H9 (cell line): Measurements from ENCODE around the gene SH3GL1. TPM values are rescaled to one million over a fixed set of nuclear protein-coding genes. Genes with fewer than 3 reads are reported as not detected.
A peak's percentile ranks its signal among the peaks of the same experiment; 100 is the strongest.

Experiments
- DNase-seq: peaks from one replicate; pipeline ENCODE4 v3.0.0-alpha.2; 2017
- H2AFZ ChIP-seq: one replicate; pipeline ENCODE4 v1.6.1; 2013; ENCODE audit warnings: mild to moderate bottlenecking, low read length, control low read depth, moderate library complexity
- H2AK5ac ChIP-seq: 2 replicates; pipeline ENCODE4 v1.6.1; 2013; ENCODE audit warnings: low read length, control low read depth, mixed read lengths; ENCODE audit not compliant: insufficient read length
- H2BK120ac ChIP-seq: one replicate; pipeline ENCODE4 v1.6.1; 2013; ENCODE audit warnings: low read depth, mild to moderate bottlenecking, low read length, control low read depth, inconsistent platforms; ENCODE audit not compliant: poor library complexity, severe bottlenecking
- H2BK12ac ChIP-seq: 2 replicates; pipeline ENCODE4 v1.6.1; 2013; ENCODE audit warnings: low read length, control low read depth, mixed read lengths, low read depth; ENCODE audit not compliant: insufficient read length
- H2BK15ac ChIP-seq: 2 replicates; pipeline ENCODE4 v1.6.1; 2013; ENCODE audit warnings: low read depth, low read length, control low read depth
- H2BK20ac ChIP-seq: one replicate; pipeline ENCODE4 v1.6.1; 2013; ENCODE audit warnings: low read depth, mild to moderate bottlenecking, low read length, control low read depth, inconsistent platforms; ENCODE audit not compliant: poor library complexity, severe bottlenecking
- H2BK5ac ChIP-seq: 2 replicates; pipeline ENCODE4 v1.6.1; 2013; ENCODE audit warnings: low read length, control low read depth, mixed read lengths; ENCODE audit not compliant: insufficient read length
- H3K14ac ChIP-seq: 2 replicates; pipeline ENCODE4 v1.6.1; 2013; ENCODE audit warnings: low read length, control low read depth; ENCODE audit not compliant: insufficient read depth
- H3K18ac ChIP-seq: 2 replicates; pipeline ENCODE4 v1.6.1; 2013; ENCODE audit warnings: low read depth, mild to moderate bottlenecking, mixed read lengths, low read length, control low read depth; ENCODE audit not compliant: insufficient read length
- H3K23ac ChIP-seq: 2 replicates; pipeline ENCODE4 v1.6.1; 2013; ENCODE audit warnings: low read length, control low read depth, mixed read lengths, low read depth; ENCODE audit not compliant: insufficient read length
- H3K23me2 ChIP-seq: 2 replicates; pipeline ENCODE4 v1.6.1; 2013; ENCODE audit warnings: low read depth, mild to moderate bottlenecking, mixed read lengths, low read length, control low read depth; ENCODE audit not compliant: insufficient read length, poor library complexity, severe bottlenecking
- H3K27ac ChIP-seq: 2 replicates; pipeline ENCODE4 v1.5.1; 2013; ENCODE audit warnings: low read length, control low read depth, mixed read lengths, low read depth; ENCODE audit not compliant: insufficient read length
- H3K27me3 ChIP-seq: 2 replicates; pipeline ENCODE4 v1.6.1; 2013; ENCODE audit warnings: low read length, control low read depth, inconsistent platforms; ENCODE audit not compliant: insufficient read depth
- H3K4ac ChIP-seq: 2 replicates; pipeline ENCODE4 v1.6.1; 2013; ENCODE audit warnings: low read depth, mild to moderate bottlenecking, control low read depth, inconsistent platforms, low read length, moderate library complexity
- H3K4me1 ChIP-seq: 2 replicates; pipeline ENCODE4 v1.6.1; 2013; ENCODE audit warnings: low read length, control low read depth, inconsistent platforms; ENCODE audit not compliant: insufficient read depth
- H3K4me2 ChIP-seq: 2 replicates; pipeline ENCODE4 v1.6.1; 2013; ENCODE audit warnings: low read length, control low read depth, mixed read lengths; ENCODE audit not compliant: insufficient read length, insufficient read depth
- H3K56ac ChIP-seq: 2 replicates; pipeline ENCODE4 v1.6.1; 2013; ENCODE audit warnings: low read depth, mild to moderate bottlenecking, mixed read lengths, low read length, control low read depth; ENCODE audit not compliant: insufficient read length
- H3K79me1 ChIP-seq: 2 replicates; pipeline ENCODE4 v1.6.1; 2013; ENCODE audit warnings: low read depth, mild to moderate bottlenecking, moderate library complexity, low read length, control low read depth, inconsistent platforms; ENCODE audit not compliant: insufficient read depth, poor library complexity, severe bottlenecking
- H3K79me2 ChIP-seq: 2 replicates; pipeline ENCODE4 v1.6.1; 2013; ENCODE audit warnings: low read length, control low read depth, inconsistent platforms; ENCODE audit not compliant: insufficient read depth
- H3K9ac ChIP-seq: 2 replicates; pipeline ENCODE4 v1.6.1; 2013; ENCODE audit warnings: low read length, control low read depth, mixed read lengths; ENCODE audit not compliant: insufficient read length; ENCODE audit errors: extremely low read depth
- H3K9me3 ChIP-seq: one replicate; pipeline ENCODE4 v1.6.1; 2013; ENCODE audit warnings: low read depth, low read length, inconsistent platforms; ENCODE audit not compliant: control insufficient read depth
- H3T11ph ChIP-seq: one replicate; pipeline ENCODE4 v1.6.1; 2013; ENCODE audit warnings: mild to moderate bottlenecking, low read length, control low read depth, inconsistent platforms
- H4K20me1 ChIP-seq: one replicate; pipeline ENCODE4 v1.6.1; 2013; ENCODE audit not compliant: control insufficient read depth, insufficient read length, insufficient read depth
- H4K5ac ChIP-seq: 2 replicates; pipeline ENCODE4 v1.6.1; 2013; ENCODE audit warnings: low read depth, mild to moderate bottlenecking, mixed read lengths, low read length, control low read depth; ENCODE audit not compliant: insufficient read length
- H4K8ac ChIP-seq: replicated peaks from 2 replicates; pipeline ENCODE4 v1.6.1; 2013; ENCODE audit warnings: low read length, control low read depth, mixed read lengths, low read depth; ENCODE audit not compliant: insufficient read length
- H4K91ac ChIP-seq: 2 replicates; pipeline ENCODE4 v1.6.1; 2013; ENCODE audit warnings: low read depth, mild to moderate bottlenecking, moderate library complexity, mixed read lengths, low read length, control low read depth; ENCODE audit not compliant: insufficient read length
- H3K27ac Mint-ChIP-seq, 3 experiments: 2 replicates in 2 of 3; 3 replicates in 1 of 3; pipeline ENCODE4 v1.8.0; 2020 to 2021; ENCODE audit warnings: mixed read lengths in 3 of 3, mild to moderate bottlenecking in 1 of 3, moderate library complexity in 1 of 3
- H3K27me3 Mint-ChIP-seq: 2 replicates; pipeline ENCODE4 v1.8.0; 2021; ENCODE audit warnings: low read depth, mild to moderate bottlenecking, moderate library complexity, mixed read lengths
- H3K36me3 Mint-ChIP-seq, 3 experiments: 2 replicates in 2 of 3; 3 replicates in 1 of 3; pipeline ENCODE4 v1.8.0; 2020 to 2021; ENCODE audit warnings: low read depth in 3 of 3, mixed read lengths in 3 of 3; ENCODE audit not compliant: insufficient read depth in 1 of 3
- H3K4me1 Mint-ChIP-seq, 2 experiments: 2 replicates each; pipeline ENCODE4 v1.8.0; 2020; ENCODE audit warnings: mixed read lengths in 2 of 2
- H3K4me3 Mint-ChIP-seq, 2 experiments: 2 replicates in 1 of 2; 3 replicates in 1 of 2; pipeline ENCODE4 v1.8.0; 2020 to 2021; ENCODE audit warnings: mild to moderate bottlenecking in 2 of 2, mixed read lengths in 2 of 2, moderate library complexity in 1 of 2
- H3K9me3 Mint-ChIP-seq, 2 experiments: 2 replicates in 1 of 2; 3 replicates in 1 of 2; pipeline ENCODE4 v1.8.0; 2020; ENCODE audit warnings: mild to moderate bottlenecking in 2 of 2, mixed read lengths in 2 of 2, moderate library complexity in 1 of 2
- WGBS: extraction: QIAGEN DNeasy Blood & Tissue Kit; methylation state at CpG from one replicate; pipeline ENCODE4 v1.1.7; 2013; ENCODE audit warnings: missing lambda C conversion rate, low lambda C conversion rate, mixed read lengths; ENCODE audit not compliant: insufficient read length; ENCODE audit errors: extremely low coverage; 5-methylcytosine and 5-hydroxymethylcytosine counted together
- total RNA-seq: library from RNA; stranded (reverse); gene quantifications from 2 replicates; pipeline ENCODE4 v1.2.1, GENCODE V29; 2021
- TF ChIP-seq, protein P1 (sequence below): fragments of 200-600 bp; sonication (generic); conservative IDR thresholded peaks from 3 replicates; pipeline ENCODE4 v1.8.0; 2021; ENCODE audit warnings: antibody characterized with exemption, mild to moderate bottlenecking

The SH3GL1 gene
- total RNA-seq, 1 experiment from 2014 or later, result 85.5 TPM

- WGBS, result no CpG with 5 or more reads among the region's 9 CpGs
- H2BK15ac ChIP-seq, result no peak overlapping the region
- Mint-ChIP-seq H3K36me3 (peaks cover 16 to 60% (median 58%) of the 10 kb centered on the region in 3 experiments; a peak in 6 of 7 replicates), H3K27ac (peak overlapping the region in 1 of 3 experiments; percentile 8; a peak in 1 of 7 replicates), H3K27me3 (no peaks in the 10 kb centered on the region), H3K9me3 (no peaks in the 10 kb centered on the region; a peak in 2 of 5 replicates), H3K4me3 (no peak overlapping the region), H3K4me1 (peaks cover 0 to 2% of the 10 kb centered on the region in 2 experiments; a peak in 1 of 4 replicates)
- H3K23me2 ChIP-seq, result no peaks in the 10 kb centered on the region
- H3K79me1 ChIP-seq, result no peaks in the 10 kb centered on the region
- H3K4ac ChIP-seq, result no peak overlapping the region
- TF ChIP-seq, protein P1, sequence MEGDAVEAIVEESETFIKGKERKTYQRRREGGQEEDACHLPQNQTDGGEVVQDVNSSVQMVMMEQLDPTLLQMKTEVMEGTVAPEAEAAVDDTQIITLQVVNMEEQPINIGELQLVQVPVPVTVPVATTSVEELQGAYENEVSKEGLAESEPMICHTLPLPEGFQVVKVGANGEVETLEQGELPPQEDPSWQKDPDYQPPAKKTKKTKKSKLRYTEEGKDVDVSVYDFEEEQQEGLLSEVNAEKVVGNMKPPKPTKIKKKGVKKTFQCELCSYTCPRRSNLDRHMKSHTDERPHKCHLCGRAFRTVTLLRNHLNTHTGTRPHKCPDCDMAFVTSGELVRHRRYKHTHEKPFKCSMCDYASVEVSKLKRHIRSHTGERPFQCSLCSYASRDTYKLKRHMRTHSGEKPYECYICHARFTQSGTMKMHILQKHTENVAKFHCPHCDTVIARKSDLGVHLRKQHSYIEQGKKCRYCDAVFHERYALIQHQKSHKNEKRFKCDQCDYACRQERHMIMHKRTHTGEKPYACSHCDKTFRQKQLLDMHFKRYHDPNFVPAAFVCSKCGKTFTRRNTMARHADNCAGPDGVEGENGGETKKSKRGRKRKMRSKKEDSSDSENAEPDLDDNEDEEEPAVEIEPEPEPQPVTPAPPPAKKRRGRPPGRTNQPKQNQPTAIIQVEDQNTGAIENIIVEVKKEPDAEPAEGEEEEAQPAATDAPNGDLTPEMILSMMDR, result no peak
- H3K27ac ChIP-seq, result no peak overlapping the region
- H3K9me3 ChIP-seq, result no peaks in the 10 kb centered on the region
- no peak overlapping the region for H4K8ac ChIP-seq
- no peak overlapping the region for H3K4me2 ChIP-seq
- no peak overlapping the region for H3K23ac ChIP-seq
- H2AFZ ChIP-seq, result no peak overlapping the region
- H2BK20ac ChIP-seq, result no peak overlapping the region
- no peak overlapping the region for H2BK120ac ChIP-seq
- no peak overlapping the region for H4K91ac ChIP-seq
- no peaks in the 10 kb centered on the region for H3K27me3 ChIP-seq
- no peaks in the 10 kb centered on the region for H4K20me1 ChIP-seq
- H2AK5ac ChIP-seq, result no peak overlapping the region
- H3K79me2 ChIP-seq, result no peaks in the 10 kb centered on the region
- H3K14ac ChIP-seq, result no peak overlapping the region
- H3K9ac ChIP-seq, result no peak overlapping the region
- no peaks in the 10 kb centered on the region for H3K4me1 ChIP-seq
- H3K56ac ChIP-seq, result no peak overlapping the region
- no peak overlapping the region for H2BK12ac ChIP-seq
- DNase-seq, result no peak
- H3K18ac ChIP-seq, result no peak overlapping the region
- H2BK5ac ChIP-seq, result no peak overlapping the region
- no peak overlapping the region for H3T11ph ChIP-seq
- H4K5ac ChIP-seq, result no peak overlapping the region
Observed at GRCh38 chr19:4350726-4351125, 49.6 kb downstream of the SH3GL1 start.
